Neural progenitor cell (in vitro differentiated cells): ENCODE results near the gene GTF2IRD1. TPM values are rescaled to one million over a fixed set of nuclear protein-coding genes. Genes with fewer than 3 reads are reported as not detected.
A peak's percentile ranks its signal among the peaks of the same experiment; 100 is the strongest.

Experiments used
- DNase-seq: peaks from one replicate; pipeline ENCODE4 v3.0.0-alpha.2; 2016; ENCODE audit warnings: low spot score
- H2AFZ ChIP-seq: fragments of 200-600 bp; sonication (generic); replicated peaks from 2 replicates; pipeline ENCODE4 v1.6.1; 2016; ENCODE audit warnings: antibody characterized with exemption
- H3F3A ChIP-seq: fragments of 200-600 bp; sonication (generic); 2 replicates; pipeline ENCODE4 v1.6.1; 2016; ENCODE audit warnings: antibody characterized with exemption, low read depth
- H3K27ac ChIP-seq: fragments of 200-600 bp; sonication (generic); 2 replicates; pipeline ENCODE4 v1.5.1; 2016; ENCODE audit warnings: mild to moderate bottlenecking
- H3K27me3 ChIP-seq: fragments of 200-600 bp; sonication (generic); 2 replicates; pipeline ENCODE4 v1.6.1; 2016; ENCODE audit warnings: mild to moderate bottlenecking, moderate library complexity
- H3K36me3 ChIP-seq: fragments of 200-600 bp; sonication (generic); 2 replicates; pipeline ENCODE4 v1.5.1; 2016
- H3K4me1 ChIP-seq: fragments of 200-600 bp; sonication (generic); 2 replicates; pipeline ENCODE4 v1.6.1; 2016; ENCODE audit warnings: mixed run types
- H3K4me2 ChIP-seq: fragments of 200-600 bp; sonication (generic); 2 replicates; pipeline ENCODE4 v1.6.1; 2016
- H3K4me3 ChIP-seq: fragments of 200-600 bp; sonication (generic); 2 replicates; pipeline ENCODE4 v1.5.1; 2016
- H3K79me2 ChIP-seq: fragments of 200-600 bp; sonication (generic); 2 replicates; pipeline ENCODE4 v1.6.1; 2016; ENCODE audit warnings: low read depth
- H3K9ac ChIP-seq: fragments of 200-600 bp; sonication (generic); 2 replicates; pipeline ENCODE4 v1.6.1; 2016
- H3K9me3 ChIP-seq: fragments of 200-600 bp; sonication (generic); 2 replicates; pipeline ENCODE4 v1.5.1; 2016; ENCODE audit warnings: low read depth
- H4K20me1 ChIP-seq: fragments of 200-600 bp; sonication (generic); 2 replicates; pipeline ENCODE4 v1.6.1; 2016; ENCODE audit warnings: low read depth
- H3K27ac Mint-ChIP-seq: 3 replicates; pipeline ENCODE4 v1.8.0; 2021; ENCODE audit warnings: mixed read lengths
- H3K27me3 Mint-ChIP-seq: 2 replicates; pipeline ENCODE4 v1.8.0; 2022; ENCODE audit warnings: low read depth, mild to moderate bottlenecking, inconsistent platforms, moderate library complexity, mixed read lengths; ENCODE audit not compliant: insufficient read depth
- H3K36me3 Mint-ChIP-seq: 3 replicates; pipeline ENCODE4 v1.8.0; 2021; ENCODE audit warnings: mixed read lengths
- H3K4me1 Mint-ChIP-seq: 3 replicates; pipeline ENCODE4 v1.8.0; 2021; ENCODE audit warnings: mixed read lengths
- H3K4me3 Mint-ChIP-seq: 3 replicates; pipeline ENCODE4 v1.8.0; 2021; ENCODE audit warnings: mild to moderate bottlenecking, moderate library complexity, mixed read lengths
- H3K9me3 Mint-ChIP-seq: 3 replicates; pipeline ENCODE4 v1.8.0; 2020; ENCODE audit warnings: mixed read lengths
- EZH2 ChIP-seq: fragments of 200-600 bp; sonication (generic); IDR thresholded peaks from 2 replicates; pipeline ENCODE4 v1.6.1; 2017; ENCODE audit warnings: antibody characterized with exemption, mild to moderate bottlenecking, moderate library complexity
- EZH2phosphoT487 ChIP-seq: fragments of 200-600 bp; sonication (generic); IDR thresholded peaks from 2 replicates; pipeline ENCODE4 v1.6.1; 2017; ENCODE audit warnings: antibody characterized with exemption
- total RNA-seq: library from RNA; depleted of rRNA; stranded (reverse); fragments of >200 nt; gene quantifications from 2 replicates; pipeline ENCODE4 v1.2.3, GENCODE V29; 2015; ENCODE audit warnings: low replicate concordance
- TF ChIP-seq, protein P1 (sequence below): fragments of 200-600 bp; sonication (generic); IDR thresholded peaks from 2 replicates; pipeline ENCODE4 v1.5.1; 2017; ENCODE audit warnings: antibody characterized with exemption, mild to moderate bottlenecking

The GTF2IRD1 gene
- total RNA-seq, 1 donor from 2014 or later, result 25.6 TPM

GRCh38 chr7:74516214-74516613 is 62.5 kb downstream of the GTF2IRD1 start:
- no peaks in the 10 kb centered on the region for H3K9me3 ChIP-seq
- no peak overlapping the region for H3K9ac ChIP-seq
- no peak overlapping the region for H2AFZ ChIP-seq
- no peak for DNase-seq
- H3K27ac Mint-ChIP-seq, result no peak overlapping the region
- H3K36me3 ChIP-seq, result no peaks in the 10 kb centered on the region
- H3K27ac ChIP-seq, result no peak overlapping the region
- TF ChIP-seq, protein P1, sequence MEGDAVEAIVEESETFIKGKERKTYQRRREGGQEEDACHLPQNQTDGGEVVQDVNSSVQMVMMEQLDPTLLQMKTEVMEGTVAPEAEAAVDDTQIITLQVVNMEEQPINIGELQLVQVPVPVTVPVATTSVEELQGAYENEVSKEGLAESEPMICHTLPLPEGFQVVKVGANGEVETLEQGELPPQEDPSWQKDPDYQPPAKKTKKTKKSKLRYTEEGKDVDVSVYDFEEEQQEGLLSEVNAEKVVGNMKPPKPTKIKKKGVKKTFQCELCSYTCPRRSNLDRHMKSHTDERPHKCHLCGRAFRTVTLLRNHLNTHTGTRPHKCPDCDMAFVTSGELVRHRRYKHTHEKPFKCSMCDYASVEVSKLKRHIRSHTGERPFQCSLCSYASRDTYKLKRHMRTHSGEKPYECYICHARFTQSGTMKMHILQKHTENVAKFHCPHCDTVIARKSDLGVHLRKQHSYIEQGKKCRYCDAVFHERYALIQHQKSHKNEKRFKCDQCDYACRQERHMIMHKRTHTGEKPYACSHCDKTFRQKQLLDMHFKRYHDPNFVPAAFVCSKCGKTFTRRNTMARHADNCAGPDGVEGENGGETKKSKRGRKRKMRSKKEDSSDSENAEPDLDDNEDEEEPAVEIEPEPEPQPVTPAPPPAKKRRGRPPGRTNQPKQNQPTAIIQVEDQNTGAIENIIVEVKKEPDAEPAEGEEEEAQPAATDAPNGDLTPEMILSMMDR, result no peak
- TF ChIP-seq EZH2, result no peak
- no peak for TF ChIP-seq EZH2phosphoT487
- H3K36me3 Mint-ChIP-seq, result peaks cover 32% of the 10 kb centered on the region
- peaks cover 2% of the 10 kb centered on the region for H3K27me3 Mint-ChIP-seq
- H3K27me3 ChIP-seq, result no peaks in the 10 kb centered on the region
- H3K4me2 ChIP-seq, result no peak overlapping the region
- no peaks in the 10 kb centered on the region for H3F3A ChIP-seq
- peaks cover 8% of the 10 kb centered on the region for H4K20me1 ChIP-seq
- H3K4me1 ChIP-seq, result no peaks in the 10 kb centered on the region
- no peak overlapping the region for H3K4me3 Mint-ChIP-seq
- no peak overlapping the region for H3K4me3 ChIP-seq
- no peaks in the 10 kb centered on the region for H3K79me2 ChIP-seq
- H3K4me1 Mint-ChIP-seq, result no peaks in the 10 kb centered on the region
- H3K9me3 Mint-ChIP-seq, result peaks cover 1% of the 10 kb centered on the region

- Histone ChIP-seq H3K4me3 (no peak overlapping the region), H3K9me3 (no peaks in the 10 kb centered on the region), H3K4me1 (no peaks in the 10 kb centered on the region), H3K27me3 (no peaks in the 10 kb centered on the region), H3K4me2 (no peak overlapping the region), H4K20me1 (peaks cover 8% of the 10 kb centered on the region), H3K79me2 (no peaks in the 10 kb centered on the region), H3K36me3 (no peaks in the 10 kb centered on the region), H3F3A (no peaks in the 10 kb centered on the region), H3K27ac (no peak overlapping the region), H2AFZ (no peak overlapping the region), H3K9ac (no peak overlapping the region)
- no peaks in the 10 kb centered on the region for H3K4me1 Mint-ChIP-seq
- H3K27ac Mint-ChIP-seq, result peak overlapping the region; percentile 17
- no peak overlapping the region for H3K4me3 Mint-ChIP-seq
- peaks cover 1% of the 10 kb centered on the region for H3K9me3 Mint-ChIP-seq
- no peak for DNase-seq
- H3K27me3 Mint-ChIP-seq, result peaks cover 2% of the 10 kb centered on the region
- no peak for TF ChIP-seq EZH2phosphoT487
- no peak for TF ChIP-seq EZH2
- TF ChIP-seq, protein P1, result no peak
- peaks cover 39% of the 10 kb centered on the region for H3K36me3 Mint-ChIP-seq
Measured at GRCh38 chr7:74518041-74518440, 64.3 kb downstream of the GTF2IRD1 start.

DNA sequence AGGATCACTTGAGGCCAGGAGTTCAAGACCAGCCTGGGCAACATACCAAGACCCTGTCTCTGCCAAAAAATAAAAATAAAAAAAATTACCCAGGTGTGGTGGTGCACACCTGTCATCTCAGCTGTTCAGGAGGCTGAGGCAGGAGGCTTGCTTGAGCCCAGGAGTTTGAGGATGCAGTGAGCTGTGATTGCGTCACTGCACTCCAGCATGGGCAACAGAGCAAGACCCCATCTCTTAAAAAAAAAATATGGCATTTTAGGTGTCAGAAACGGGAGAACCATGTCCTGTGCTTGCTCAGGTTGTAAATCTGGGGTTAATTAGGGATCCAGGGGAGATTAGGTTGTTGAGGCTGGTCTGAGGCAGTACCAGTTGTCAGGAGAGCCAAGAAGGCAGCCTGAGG is 64.9 kb downstream of the GTF2IRD1 start:
- Histone ChIP-seq H3K4me1 (no peaks in the 10 kb centered on the region), H3K36me3 (no peaks in the 10 kb centered on the region), H3K9me3 (no peaks in the 10 kb centered on the region), H3K4me2 (no peak overlapping the region), H4K20me1 (peaks cover 7% of the 10 kb centered on the region), H3K79me2 (no peaks in the 10 kb centered on the region), H3K9ac (no peak overlapping the region), H3K27ac (no peak overlapping the region), H2AFZ (no peak overlapping the region), H3K27me3 (no peaks in the 10 kb centered on the region), H3K4me3 (no peak overlapping the region), H3F3A (no peaks in the 10 kb centered on the region)
- Mint-ChIP-seq H3K27ac (no peak overlapping the region), H3K4me3 (no peak overlapping the region), H3K27me3 (peaks cover 2% of the 10 kb centered on the region), H3K9me3 (peaks cover 1% of the 10 kb centered on the region), H3K4me1 (no peaks in the 10 kb centered on the region), H3K36me3 (peaks cover 40% of the 10 kb centered on the region)
- no peak for DNase-seq
- TF ChIP-seq EZH2phosphoT487, result no peak
- no peak for TF ChIP-seq EZH2
- TF ChIP-seq, protein P1, result no peak

GRCh38 chr7:74519395-74519794 is 65.7 kb downstream of the GTF2IRD1 start:
- TF ChIP-seq, protein P1, result no peak
- TF ChIP-seq EZH2phosphoT487, result no peak
- TF ChIP-seq EZH2, result no peak
- no peaks in the 10 kb centered on the region for H3K27me3 ChIP-seq
- no peak overlapping the region for H3K9ac ChIP-seq
- H3K27me3 Mint-ChIP-seq, result peaks cover 2% of the 10 kb centered on the region
- peaks cover 1% of the 10 kb centered on the region for H3K9me3 Mint-ChIP-seq
- no peaks in the 10 kb centered on the region for H3K9me3 ChIP-seq
- H3K4me1 Mint-ChIP-seq, result no peaks in the 10 kb centered on the region
- H3K27ac ChIP-seq, result no peak overlapping the region
- no peak overlapping the region for H3K4me2 ChIP-seq
- no peaks in the 10 kb centered on the region for H3K79me2 ChIP-seq
- no peak overlapping the region for H3K27ac Mint-ChIP-seq
- DNase-seq, result no peak
- H3K4me3 ChIP-seq, result no peak overlapping the region
- no peaks in the 10 kb centered on the region for H3K36me3 ChIP-seq
- H3K4me1 ChIP-seq, result no peaks in the 10 kb centered on the region
- peaks cover 41% of the 10 kb centered on the region for H3K36me3 Mint-ChIP-seq
- no peak overlapping the region for H3K4me3 Mint-ChIP-seq
- H3F3A ChIP-seq, result no peaks in the 10 kb centered on the region
- no peak overlapping the region for H2AFZ ChIP-seq
- H4K20me1 ChIP-seq, result no peaks in the 10 kb centered on the region
